Left forelimb (tissue), 1 donor: Measurements from ENCODE around the gene SH3PXD2A.
"Not testable (repeated sequence)": the region's sequence is repeated elsewhere in the genome, so short reads cannot be mapped to it uniquely, and the experiment has no call there.

ENCODE experiments used
- DNase-seq: peaks from one replicate; pipeline ENCODE4 v3.0.0-alpha.2; 2018; ENCODE audit warnings: low spot score

Gene SH3PXD2A

DNA sequence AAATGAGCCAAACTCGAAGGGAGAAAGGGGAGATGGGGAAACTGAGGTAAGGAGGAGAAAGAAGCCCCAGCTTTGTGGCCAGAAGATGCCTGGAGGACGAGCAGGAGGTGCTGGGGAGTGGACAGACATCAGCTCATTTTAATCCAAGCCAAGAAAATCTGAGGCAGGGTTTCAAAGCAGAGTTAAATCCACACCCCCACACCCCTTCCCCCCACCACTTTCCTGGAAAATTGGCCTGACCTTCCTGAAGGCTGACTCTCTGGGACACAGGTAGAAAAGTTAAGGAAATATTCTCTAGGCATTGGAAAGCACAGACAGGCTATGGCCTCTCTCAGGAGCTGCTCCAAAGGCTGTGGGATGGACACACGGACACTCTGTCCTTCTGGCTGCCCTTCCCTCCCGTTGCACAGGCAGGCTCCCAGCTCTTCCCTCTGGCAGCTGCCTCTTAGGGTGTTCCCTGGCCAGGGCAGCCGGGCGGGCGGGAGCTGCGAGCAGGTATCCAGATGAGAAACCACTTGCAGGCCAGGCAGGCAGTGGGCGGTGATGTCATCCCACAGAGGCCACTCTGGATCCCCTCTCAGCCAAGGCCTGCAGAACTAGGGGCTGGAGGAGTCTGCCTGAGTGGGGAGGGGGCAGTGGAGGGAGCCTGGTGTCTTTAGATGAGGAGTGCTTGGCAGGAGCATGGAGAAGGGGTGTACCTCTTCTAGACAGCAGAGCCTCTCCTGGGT lies 190.1 kb downstream of the SH3PXD2A start:
- peak; percentile 79 for DNase-seq

DNA sequence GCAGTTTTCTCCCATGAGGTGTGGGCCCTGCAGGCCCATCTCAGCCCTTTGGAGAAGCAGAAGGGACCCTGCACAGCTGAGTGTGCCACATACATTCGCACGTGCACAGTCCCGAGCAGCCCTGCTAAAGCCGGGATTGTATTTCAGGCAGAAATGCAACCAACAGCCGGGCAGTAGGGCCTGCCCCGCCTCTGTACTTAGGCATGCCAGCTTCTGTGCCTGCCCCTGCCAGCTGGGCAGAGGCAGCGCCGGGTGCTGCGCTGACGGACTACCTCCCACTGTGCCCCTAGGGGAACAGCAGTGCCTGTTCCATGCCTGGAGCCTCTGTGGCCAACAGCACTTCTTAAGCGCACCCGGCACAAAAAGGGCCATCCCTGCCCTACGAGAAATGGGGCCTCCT lies 191.6 kb downstream of the SH3PXD2A start:
- no peak for DNase-seq

DNA sequence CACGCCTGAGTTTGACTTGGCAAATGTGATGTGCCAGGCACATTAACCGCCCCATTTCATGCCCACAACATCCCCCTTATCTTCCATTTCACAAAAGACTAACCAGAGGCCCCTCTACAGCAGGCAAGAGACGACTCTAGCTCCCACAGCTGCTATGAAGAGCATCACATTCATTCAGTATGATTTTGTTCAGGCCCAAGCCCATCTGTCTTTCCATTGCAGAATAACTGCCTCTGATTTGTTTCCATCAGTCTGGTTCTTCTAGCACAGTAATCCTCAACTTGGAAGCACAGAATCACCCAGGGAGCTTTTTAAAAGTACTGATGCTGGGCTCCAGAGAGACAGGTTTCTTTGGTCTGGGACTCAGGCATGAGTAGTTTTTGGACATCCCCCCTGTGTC lies 192.1 kb downstream of the SH3PXD2A start:
- no peak for DNase-seq

DNA sequence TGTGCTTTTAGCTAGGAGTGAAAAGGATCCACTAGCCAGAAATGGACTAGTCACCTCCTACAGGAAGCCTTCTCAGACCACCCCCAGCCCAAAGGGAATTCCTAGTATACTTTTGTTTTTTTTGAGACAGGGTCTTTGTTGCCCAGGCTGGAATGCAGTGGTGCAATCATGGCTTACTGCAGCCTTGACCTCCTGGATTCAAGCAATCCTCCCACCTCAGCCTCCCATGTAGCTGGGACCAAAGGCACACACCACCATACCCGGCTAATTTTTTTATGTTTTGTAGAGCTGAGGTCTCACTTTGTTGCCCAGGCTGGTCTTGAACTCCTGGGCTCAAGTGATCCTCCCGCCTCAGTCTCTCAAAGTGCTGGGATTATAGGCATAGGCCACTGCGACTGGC lies 192.7 kb downstream of the SH3PXD2A start:
- not testable (repeated sequence) for DNase-seq

DNA sequence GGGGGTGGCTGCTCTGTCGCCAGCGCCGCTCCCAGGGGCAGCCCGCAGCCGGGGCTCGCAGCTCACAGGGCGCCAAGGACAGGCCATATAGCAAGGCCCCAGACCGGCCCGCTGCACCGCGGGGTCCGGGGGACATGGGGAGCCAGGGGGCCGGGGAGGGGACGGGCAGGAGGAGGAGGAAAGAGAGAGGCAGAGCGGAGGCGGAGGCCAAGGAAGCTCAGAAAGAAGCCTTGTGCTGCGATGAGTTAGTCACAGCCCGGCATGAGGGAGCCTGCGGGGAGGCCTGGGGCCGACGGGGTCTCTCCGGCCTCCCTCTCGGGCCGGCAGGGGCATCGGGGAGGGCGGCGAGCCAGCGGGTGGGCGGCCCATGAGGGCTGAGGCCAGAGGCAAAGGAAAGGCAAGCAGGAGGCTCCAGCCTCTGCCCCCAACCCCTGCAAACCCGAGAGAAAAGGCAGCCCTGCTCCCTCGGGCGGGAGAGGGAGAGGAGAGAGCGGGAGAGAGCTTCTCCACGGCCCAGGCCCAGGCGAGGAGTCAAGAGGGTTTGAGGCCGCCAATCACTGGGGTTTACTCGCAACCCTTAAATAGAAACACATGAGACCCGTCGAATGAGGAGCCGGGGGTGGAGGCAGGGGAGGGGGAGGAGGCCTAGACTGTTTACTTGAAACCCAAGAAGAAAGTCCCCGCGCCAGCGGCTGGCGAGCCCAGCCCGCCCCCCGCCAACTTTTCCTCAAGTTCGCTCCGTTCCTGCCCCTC lies 194.0 kb downstream of the SH3PXD2A start:
- DNase-seq: peak; percentile 89

DNA sequence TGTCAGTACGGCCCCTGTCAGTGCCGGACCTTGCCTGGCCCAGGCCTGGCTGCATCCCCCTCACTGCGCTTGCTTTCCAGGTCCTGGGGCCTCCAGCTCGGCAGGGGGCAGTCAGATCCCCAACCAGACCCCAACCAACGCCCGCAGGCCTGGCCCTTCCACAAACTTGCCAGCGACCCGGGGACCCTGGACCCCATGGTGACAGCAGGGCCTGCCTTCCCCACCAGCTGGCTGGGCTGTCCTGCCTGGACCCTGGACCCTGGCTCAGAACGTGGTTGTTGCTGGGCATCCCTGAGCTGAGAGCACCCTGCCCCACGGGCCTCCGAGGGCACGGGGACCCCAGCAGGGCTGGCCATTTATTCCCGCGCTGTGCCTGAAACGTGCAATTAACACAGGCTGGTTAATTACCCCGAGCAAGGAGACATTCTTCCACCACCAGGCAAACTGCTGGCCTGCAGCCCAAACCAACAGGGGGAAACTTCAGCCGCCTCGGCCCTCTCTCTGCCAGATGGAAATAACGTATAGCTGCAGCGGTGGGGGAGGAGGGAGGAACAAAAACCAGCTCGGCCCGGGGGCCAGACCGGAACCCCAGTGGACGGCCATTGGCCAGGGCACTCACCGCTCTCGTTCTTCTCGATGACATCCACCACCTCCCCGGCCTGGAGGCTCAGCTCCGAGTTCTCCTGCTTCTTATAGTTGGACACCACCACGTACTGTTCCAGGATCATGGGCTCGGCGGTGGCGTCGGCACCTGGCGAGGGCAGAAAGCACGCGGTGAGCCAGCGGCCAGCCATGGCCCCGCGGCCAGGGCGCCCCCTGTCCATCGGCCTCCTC lies 194.8 kb downstream of the SH3PXD2A start:
- DNase-seq: peak; percentile 82

DNA sequence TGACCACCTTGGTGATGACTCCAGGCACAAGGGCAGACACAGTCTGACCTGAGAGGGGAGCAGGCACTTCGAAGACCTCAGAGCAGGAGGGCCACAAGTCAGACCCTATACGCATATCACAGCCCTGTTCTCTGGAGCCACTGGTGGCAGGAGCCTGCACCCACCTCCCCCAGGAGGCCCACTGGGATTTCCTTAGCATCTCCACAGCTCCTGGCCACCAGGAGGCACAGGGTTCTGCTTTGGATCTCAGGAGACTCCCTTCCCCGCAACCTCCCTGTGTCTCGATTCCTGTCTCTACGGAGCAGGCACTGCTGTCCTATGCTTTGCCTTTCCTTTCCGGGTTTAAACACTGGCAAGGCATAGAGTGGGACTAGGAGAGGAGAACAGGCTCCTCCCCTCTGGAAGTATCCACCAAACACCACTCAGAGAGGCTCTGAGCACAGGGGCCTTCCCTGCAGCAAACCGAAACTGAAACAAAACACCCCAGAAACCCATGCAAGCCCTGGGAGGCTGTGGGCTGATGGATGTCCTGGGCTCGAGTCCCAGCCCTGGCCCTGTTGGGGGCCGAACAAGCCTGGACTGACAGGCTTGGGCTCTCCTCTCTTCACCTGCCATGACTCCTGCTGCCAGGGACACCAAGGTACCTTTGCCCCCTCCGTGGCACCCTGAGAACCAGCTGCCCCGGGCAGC lies 195.6 kb downstream of the SH3PXD2A start:
- no peak for DNase-seq

DNA sequence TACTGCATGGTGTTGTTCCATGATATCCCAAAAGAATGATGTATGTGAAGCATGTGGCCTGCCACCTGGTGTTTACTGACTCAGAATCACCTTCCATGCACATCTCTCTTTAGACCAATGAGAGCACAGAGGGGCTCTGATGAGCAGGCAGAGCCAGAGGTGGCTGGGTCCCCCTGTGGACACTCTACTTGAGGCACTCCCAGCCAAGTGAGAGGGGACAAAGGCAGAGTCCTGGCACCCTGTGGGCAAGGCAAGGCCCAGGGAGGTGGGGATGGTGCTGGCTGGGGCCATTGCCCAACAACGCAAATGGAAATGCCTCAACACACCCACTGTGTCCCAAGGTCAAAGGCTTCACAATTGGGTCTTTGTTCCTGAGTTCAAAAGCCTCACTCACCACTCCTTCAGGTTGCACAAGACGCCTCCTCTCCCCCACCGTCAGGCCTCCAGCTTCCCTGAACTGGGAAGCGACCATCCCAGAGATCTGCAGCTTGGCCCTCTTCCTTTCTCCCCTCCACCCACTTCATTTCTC lies 197.3 kb downstream of the SH3PXD2A start:
- no peak for DNase-seq

DNA sequence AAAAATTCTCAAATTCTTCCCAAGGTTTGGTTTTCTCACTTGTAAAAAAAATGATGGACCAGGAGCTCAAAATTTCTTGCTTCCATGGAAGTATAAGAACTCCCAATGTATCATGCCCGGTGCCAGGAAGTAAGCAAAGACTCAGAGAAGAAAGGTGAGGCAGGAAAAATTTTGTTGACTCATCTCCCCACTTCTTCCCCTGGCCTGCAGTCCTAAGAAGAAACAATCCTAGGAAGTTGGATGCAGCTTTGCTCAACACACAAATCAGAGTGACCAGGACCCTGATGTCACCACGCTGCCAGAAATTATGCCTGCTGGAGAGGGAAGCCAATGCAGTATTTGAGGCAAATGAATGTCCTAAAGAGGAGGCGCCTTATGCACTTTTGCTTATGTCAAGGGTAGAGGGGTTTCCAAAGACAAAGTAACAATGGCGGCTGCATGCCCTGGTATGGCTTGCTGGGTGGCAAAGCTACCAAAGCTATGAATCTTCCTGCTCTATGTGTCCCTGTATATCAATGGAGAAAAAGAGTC lies 198.2 kb downstream of the SH3PXD2A start:
- no peak for DNase-seq

DNA sequence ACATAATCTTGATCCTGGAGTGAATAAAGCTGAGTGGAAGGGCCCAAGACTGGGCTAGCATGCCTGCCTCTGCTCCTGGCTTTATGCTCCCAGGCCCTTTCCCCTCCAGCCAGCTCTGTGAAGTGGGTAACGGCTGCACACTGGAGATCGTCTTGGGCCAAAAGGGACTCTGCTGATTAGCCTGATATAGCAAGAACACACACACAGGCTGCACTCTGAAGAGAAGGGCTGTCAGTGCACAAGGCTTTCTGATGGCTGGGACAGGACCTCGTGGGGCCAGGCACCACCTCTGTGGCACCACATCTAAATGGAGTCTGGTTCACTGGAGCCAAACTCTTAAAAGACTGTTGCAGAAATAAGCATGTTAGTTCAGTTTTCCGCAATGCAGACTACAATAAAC lies 200.5 kb downstream of the SH3PXD2A start:
- DNase-seq: no peak

DNA sequence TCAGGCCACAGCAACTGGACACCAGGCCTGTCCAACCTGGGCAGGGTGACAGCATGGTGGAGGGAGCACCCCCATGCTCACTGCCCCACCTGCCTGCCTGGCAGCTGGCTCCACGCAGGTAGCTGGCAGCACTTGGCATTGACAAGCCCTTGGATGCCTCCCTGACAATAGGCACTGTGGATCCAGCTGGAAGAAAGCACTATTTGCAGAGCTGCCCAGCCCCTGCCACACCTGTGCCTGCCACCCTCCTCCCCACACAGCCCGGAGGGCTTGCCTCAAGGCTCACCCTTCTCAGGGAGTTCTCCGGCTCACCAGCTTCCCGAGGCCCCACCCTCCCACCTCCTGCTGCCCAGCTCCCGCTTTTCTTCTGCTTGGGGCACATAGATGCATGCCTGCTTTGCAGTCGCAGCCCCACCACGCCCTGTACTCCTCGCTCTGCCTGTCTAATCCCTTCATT lies 201.8 kb downstream of the SH3PXD2A start:
- no peak for DNase-seq

DNA sequence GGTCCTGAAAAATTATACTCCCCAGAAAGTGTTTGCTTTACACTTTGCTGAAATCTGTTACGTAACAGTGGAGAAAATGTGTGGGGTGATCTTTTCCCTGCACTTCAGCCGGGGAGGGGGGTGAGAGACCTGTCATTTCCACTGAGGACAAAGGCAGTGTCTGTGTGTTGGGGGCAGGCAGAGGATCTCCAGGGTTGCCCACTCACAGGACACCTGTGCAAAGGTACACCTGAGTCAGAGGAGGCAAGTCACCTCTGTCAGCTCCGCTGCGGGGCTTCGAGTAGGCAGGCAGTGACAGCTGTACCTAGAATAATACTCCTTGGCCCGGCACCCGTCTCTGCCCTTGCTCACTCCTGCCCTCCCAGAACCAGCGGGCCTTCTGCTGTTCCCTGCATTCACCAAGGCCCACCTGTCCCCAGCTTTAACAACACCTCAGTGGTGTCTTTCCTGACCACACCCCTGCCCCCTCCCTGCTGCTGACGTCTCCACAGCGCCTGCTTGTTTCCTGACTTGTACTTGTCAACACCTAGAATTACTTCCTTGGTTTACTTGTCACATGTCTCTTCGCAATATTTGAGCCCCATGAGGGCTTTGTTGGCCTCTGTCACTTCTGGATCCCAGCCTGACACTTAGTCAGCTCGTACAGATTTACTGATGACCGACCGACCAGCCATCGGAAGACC lies 202.6 kb downstream of the SH3PXD2A start:
- no peak for DNase-seq

DNA sequence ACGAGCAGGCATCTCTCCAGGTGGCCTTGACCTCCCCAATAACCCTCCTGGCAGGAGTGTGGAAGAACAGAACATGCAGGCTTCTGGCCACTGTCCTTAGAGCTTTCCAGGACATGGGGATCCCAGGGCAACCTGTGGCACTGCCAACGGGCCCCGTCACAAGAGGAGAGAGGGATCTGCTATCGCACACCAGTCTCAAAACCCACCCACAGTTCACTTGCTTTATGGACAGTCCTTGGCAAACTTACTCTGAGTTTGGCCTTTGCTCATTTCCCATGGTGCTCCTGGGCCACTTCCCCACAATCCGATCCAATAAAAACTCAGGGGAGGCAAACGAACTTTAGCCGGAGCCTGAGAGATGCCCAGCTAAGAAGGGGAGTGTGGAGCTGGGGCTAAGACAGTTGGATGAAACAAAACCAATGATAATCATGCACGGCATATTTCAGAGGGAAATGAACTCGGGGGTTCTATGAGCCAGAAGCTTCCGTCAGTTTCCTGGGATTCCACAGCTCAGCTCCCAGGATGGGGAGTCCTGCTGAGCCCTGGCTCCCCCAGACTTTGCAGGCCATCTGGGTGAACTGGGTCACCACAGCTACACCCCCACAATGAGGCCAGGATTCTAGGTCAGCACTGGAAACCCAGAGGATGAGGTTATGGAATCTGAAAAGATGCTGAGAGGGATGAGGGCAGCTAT lies 203.4 kb downstream of the SH3PXD2A start:
- no peak for DNase-seq

DNA sequence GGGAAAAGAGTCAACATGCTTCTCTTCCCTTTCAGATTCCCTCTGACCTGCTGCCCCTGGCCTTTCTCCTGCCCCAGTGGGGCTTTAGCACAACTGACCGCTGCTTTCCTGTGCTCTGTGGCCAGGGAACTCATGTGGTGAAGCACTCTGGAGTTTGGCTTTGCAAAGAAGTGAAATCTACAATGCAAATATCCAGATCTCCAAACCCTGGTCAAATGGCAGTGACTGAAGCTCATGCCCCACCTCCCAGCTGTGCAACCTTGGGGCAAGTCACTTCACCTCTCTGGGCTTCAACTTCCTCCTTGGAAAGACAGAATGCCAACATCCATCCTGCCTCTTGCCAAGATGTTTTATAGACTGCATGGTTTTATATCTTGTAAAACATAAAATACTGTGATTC lies 204.0 kb downstream of the SH3PXD2A start:
- no peak for DNase-seq

DNA sequence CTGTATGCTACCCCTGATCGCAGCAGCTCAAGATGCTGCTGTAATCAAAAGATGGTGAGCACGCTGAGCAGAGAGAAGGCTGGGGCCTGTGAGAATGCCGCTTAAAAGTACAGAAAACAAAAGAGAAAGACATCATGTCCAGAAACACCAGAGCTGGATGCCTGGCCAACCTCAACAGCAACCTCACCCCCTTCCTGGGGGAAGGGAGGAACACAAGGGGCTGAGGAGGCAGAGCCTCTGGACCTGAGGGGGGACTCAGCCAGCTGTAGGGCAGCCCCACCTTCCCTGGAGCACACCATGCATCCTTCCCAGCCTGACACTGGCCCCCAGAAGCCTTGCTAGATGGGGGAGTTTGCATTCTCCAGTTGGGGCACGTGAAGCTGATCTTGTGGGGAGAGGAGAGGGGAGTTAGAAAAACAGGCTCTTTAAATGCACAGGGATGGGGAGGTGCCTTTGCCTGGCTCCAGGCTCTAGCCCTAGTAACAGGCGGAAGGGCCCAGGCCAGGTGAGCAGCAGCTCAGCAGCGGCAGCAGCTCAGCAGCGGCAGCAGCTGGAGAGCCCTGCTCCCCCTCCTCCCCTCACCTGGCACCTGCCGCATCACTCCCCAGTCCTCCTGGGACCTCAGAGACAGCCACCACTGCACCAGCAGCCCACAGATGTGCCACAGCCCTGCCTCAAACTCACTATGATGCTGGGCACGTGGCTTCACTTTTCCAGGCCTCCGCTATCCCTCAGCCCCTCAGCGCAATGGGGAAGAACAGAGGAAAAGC lies 205.5 kb downstream of the SH3PXD2A start:
- no peak for DNase-seq

DNA sequence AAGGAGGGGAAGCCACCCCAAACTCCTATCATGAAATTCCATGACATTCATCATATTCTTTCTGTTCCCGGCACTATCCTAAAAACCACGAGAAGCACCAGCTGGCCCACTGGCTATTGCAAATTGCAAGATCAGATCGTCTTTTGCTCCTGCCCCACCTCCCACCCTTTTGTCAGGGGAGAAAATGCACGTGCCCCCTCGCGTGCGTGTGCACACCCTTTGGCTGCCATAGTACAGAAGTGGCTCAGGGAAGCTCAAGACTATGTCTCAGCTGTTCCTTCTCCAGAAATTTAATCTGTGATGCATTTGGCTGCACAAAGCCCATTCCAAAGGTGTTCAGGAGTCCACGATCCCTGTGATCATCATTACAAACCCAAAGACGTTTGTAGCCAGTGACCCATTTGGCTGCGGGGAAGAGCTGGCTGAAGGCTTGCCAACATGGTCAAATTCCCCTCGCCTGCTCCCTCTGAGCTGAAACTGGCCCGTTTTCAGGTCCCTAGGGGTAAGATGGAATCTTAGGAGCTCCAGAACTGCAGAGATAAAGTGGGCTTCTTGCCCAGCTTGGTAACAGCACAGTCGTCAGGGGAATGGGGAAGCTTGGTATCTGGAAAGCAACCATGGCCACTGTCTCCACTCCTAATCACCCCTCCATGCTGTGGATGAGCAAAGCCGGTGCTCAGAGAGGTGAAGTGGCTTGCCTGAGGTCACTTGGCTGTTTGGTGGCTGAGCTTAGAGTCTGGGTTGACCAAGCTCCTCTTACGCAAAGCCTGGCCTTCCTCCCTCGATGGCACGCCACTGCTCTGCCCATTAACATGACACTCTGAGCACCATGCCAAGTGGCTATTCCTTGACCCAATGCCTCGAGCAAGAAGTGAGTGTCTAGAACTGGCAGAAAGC lies 206.5 kb downstream of the SH3PXD2A start:
- DNase-seq: no peak

DNA sequence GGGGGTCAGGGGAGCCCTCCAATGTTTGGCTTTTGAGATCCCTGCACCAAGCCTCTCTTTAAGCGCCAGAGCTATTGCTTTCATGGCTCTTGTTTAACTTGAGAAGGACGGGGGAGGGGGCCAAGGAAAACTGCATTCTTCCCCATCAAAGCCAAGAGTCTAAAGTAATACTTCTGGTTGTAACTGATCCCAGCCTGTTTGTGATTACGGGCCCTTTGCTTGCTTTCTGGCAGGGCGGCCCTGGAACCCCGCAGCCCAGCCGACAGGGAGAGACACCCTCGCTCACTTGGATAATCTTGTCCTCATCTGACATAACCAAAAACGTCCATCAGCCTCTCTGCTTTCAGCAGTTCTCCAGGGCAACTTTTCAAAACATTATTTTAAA lies 207.1 kb downstream of the SH3PXD2A start:
- no peak for DNase-seq

DNA sequence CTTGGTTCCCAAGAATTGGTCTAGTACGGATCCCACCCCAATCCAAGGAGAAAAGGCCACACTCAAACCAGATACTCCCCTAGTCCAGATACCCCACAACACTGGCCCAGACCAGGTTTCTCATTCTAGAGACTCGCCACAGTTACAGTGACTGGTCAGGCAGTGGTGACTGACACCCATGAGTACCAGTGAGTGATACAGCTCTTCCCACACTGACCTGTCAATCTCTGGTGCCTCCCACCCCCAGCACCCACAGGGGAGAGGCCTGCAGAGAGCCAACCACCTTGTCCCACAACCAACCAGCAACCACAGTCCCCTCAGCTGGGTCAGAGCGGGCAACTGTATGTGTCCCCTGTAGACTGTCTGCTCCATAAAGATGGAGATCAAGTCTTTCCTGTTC lies 209.1 kb downstream of the SH3PXD2A start:
- no peak for DNase-seq
